Measurements from ENCODE around the gene HAL. TPM values are rescaled to one million over a fixed set of nuclear protein-coding genes. Genes with fewer than 3 reads are reported as not detected.

The HAL gene
- total RNA-seq, 4 donors from 2014 or later = 0.10 to 4.0 (median 0.46) TPM; not detected in 1

DNA sequence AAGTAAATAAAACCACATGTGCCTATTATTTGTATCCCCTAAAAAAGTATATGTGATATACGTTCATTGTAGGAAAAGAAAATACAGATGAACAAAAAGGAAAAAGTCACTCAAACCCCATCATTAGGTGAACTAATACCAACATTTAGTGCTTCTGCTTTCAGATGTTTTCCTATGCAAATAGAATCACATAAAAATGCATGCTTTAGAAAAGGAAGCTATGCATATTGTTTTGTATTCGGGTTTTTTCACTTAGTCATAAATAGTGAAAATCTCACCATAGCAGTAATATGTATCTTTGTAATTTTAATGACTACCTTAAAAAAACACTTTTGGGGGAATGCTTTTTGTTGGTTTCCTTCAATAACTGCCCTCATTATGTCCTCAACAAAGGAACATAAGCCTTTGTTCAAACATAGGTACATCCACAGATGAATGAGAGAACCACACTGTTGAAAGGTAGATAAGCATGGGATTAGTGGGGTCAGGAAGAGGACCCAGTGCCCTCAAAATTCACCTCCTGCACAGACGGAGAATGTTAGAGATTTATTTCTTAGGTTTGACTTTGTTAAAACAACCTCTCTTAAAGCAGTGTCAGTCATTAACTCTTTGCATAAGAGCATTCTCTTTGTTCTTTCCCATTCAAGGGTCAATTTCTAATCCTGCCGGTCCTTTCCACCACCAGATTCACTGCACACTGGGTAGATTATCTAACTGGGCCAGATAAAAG lies 46.5 kb downstream of the HAL start:
- Histone ChIP-seq H3K4me3 (no peak overlapping the region), H3K36me3 (no peaks in the 10 kb centered on the region), H3K27me3 (no peaks in the 10 kb centered on the region), H3K27ac (no peak overlapping the region), H3K9me3 (no peaks in the 10 kb centered on the region), H3K4me1 (no peaks in the 10 kb centered on the region)
- TF ChIP-seq EP300 (IDR thresholded peaks at IDR 0.05) (no peak), POLR2AphosphoS5 (IDR thresholded peaks at IDR 0.05) (no peak), POLR2A (IDR thresholded peaks at IDR 0.05) (no peak)
- TF ChIP-seq, protein P1, sequence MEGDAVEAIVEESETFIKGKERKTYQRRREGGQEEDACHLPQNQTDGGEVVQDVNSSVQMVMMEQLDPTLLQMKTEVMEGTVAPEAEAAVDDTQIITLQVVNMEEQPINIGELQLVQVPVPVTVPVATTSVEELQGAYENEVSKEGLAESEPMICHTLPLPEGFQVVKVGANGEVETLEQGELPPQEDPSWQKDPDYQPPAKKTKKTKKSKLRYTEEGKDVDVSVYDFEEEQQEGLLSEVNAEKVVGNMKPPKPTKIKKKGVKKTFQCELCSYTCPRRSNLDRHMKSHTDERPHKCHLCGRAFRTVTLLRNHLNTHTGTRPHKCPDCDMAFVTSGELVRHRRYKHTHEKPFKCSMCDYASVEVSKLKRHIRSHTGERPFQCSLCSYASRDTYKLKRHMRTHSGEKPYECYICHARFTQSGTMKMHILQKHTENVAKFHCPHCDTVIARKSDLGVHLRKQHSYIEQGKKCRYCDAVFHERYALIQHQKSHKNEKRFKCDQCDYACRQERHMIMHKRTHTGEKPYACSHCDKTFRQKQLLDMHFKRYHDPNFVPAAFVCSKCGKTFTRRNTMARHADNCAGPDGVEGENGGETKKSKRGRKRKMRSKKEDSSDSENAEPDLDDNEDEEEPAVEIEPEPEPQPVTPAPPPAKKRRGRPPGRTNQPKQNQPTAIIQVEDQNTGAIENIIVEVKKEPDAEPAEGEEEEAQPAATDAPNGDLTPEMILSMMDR (IDR thresholded peaks at IDR 0.05) = no peak
- ATAC-seq = no peak
- 45 to 60% methylated on average over 4 of the region's 4 CpGs for WGBS, 2 donors (ENCODE audit: low coverage in 1 of 2)

DNA sequence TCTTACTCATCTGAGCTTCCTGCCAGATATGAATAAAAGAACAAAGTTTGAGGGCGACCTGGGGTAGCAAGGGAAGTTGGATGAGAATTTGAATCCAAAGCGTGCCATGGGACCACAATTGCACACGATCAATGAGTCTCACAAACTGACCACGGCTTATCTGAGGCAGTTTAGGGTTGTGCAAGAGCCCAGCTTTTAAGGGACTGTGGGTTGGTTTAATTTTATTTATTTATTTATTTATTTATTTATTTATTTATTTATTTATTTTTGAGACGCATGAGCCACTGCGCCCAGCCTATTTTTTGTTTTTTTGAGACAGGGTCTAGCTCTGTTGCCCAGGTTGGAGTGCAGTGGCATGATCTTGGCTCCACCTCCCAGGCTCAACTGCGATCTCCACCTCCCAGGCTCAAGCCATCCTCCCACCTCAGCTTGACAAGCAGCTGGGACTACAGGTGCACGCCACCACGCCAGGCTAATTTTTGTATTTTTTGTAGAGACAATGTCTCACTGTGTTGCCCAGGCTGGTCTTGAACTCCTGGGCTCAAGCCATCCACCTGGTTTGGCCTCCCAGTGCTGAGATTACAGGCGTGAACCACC lies 51.9 kb downstream of the HAL start:
- WGBS, 2 donors (ENCODE audit: low coverage in 1 of 2) = 88 to 97% methylated on average over 4 of the region's 10 CpGs
- no peak overlapping the region for H3K27ac ChIP-seq
- TF ChIP-seq EP300 (IDR thresholded peaks at IDR 0.05) (no peak), POLR2AphosphoS5 (IDR thresholded peaks at IDR 0.05) (no peak), POLR2A (IDR thresholded peaks at IDR 0.05) (no peak)
- TF ChIP-seq, protein P1 (IDR thresholded peaks at IDR 0.05) = no peak
- peaks cover 0 to 17% (median 0%) of the 10 kb centered on the region in 3 donors for H3K4me1 ChIP-seq
- H3K36me3 ChIP-seq = no peaks in the 10 kb centered on the region
- no peak for ATAC-seq
- no peaks in the 10 kb centered on the region for H3K9me3 ChIP-seq
- H3K27me3 ChIP-seq = no peaks in the 10 kb centered on the region
- H3K4me3 ChIP-seq = no peak overlapping the region

DNA sequence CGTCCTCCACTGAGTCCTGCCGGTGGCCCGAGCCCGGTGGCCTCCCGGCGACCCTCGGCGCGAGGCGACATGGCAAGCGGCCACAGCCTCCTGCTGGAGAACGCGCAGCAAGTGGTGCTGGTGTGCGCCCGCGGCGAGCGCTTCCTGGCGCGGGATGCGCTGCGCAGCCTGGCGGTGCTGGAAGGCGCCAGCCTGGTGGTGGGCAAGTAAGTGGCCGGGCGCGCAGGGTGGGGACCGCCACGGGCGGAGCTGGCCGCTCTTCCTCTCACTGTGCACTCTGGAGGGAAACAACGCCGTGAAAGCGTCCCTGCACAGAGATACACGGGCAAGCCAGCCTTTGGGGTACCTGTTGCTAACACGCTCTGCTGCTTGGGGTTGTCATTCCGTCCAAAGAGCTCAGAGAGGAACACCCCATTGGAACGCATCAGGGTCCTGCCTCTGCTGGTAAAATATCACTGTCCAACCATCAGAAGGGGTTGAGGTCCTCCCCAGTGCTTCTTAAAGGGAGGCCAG lies 52.8 kb downstream of the HAL start, which contains the start of gene AMDHD1:
TSS of gene AMDHD1 (plus strand) at position 2 of the 513 bp plus-strand sequence. CDS start at position 70, 68 bp downstream.
- H3K9me3 ChIP-seq = no peaks in the 10 kb centered on the region
- ATAC-seq = peak; percentile 80
- peaks cover 0 to 17% (median 0%) of the 10 kb centered on the region in 3 donors for H3K4me1 ChIP-seq
- H3K27me3 ChIP-seq = no peaks in the 10 kb centered on the region
- H3K27ac ChIP-seq = peak within 1 kb of the TSS; percentile 4 to 93 (median 90)
- TF ChIP-seq, protein P1 (IDR thresholded peaks at IDR 0.05) = peak in 3 of 4 experiments; percentile 18 to 68 (median 60)
- TF ChIP-seq POLR2A (IDR thresholded peaks at IDR 0.05) = no peak
- 0% methylated on average over 1 of the region's 38 CpGs; no CpG with 5 or more reads in 1 of the 2 donors for WGBS, 2 donors (ENCODE audit: low coverage in 1 of 2)
- peak within 1 kb of the TSS; percentile 81 to 88 for H3K4me3 ChIP-seq
- no peaks in the 10 kb centered on the region for H3K36me3 ChIP-seq

DNA sequence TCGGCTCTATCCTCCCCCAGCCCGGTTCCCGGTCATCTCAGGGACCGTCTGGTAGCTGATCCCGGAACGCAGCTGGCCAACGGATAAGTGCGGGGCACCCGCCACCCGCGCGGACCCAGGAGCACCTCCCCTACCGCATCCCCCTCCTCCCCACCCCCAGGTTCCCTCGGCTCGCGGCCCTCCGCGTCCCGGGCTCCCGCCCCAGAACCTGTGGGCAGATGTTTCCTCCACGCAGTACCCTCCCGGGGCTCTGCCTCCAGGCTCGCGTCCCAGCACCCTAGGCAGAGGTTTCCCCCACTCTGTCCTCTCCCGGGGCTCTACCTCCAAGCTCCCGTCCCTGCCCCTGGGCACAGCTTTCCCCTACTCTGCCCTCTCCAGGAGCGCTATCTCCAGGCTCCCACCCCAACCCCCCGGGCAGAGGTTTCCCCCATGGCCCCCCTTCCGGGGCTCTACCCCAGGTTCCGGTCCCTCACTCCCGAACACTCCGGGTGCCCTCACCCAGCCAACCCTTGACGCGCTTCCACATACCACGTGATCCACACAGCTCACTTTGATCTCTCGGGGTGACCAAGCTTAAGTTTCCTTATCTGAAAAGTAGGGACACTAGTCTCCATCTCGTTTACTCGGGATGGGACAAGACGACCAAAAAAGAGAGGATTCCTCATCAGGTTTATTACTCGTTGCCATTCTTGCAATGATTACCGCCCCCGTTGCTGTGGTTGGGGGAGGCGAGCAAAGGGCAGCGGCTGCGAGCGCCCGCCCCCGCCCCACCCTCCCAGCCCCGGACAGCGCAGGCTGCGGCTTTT lies 53.4 kb downstream of the HAL start, which contains the start of gene CCDC38:
TSS of gene CCDC38 (minus strand) at position 91 of the 806 bp plus-strand sequence. CDS start 6,105 bp downstream, outside the sequence.
- TF ChIP-seq POLR2A (IDR thresholded peaks at IDR 0.05) (peak in 1 of 2 donors; percentile 15), POLR2AphosphoS5 (IDR thresholded peaks at IDR 0.05) (no peak)
- peak within 1 kb of the TSS; percentile 81 to 88 for H3K4me3 ChIP-seq
- 0% methylated on average over 2 to 8 of the region's 51 CpGs for whole genome bisulfite sequencing, 2 donors (ENCODE audit: low coverage in 1 of 2)
- peaks cover 0 to 17% (median 0%) of the 10 kb centered on the region in 3 donors for H3K4me1 ChIP-seq
- no peaks in the 10 kb centered on the region for H3K27me3 ChIP-seq
- peak within 1 kb of the TSS; percentile 4 to 93 (median 90) for H3K27ac ChIP-seq
- H3K36me3 ChIP-seq = no peaks in the 10 kb centered on the region
- ATAC-seq = peak; percentile 97
- H3K9me3 ChIP-seq = no peaks in the 10 kb centered on the region

DNA sequence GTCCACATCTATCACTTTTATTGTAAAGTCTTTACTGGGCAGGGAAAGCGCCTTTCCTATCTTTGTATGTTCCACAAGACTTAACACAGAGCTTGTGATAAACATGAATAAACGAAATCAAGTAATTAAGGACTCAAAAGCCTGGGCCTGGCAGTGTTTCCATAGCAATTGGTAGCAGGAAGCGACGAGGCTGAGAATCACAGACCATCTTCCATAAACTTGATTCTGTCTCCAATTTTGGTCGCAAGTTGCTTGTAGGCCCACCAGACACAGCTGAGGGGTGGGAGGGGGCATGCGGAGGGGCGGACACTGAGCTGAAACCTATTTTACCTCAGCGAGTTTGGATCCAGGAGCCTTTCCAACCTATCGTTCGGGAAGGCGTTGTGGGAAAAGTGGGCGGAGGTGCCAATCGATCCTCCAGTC lies 54.0 kb downstream of the HAL start:
- ATAC-seq = no peak
- Histone ChIP-seq H3K36me3 (no peaks in the 10 kb centered on the region), H3K27me3 (no peaks in the 10 kb centered on the region), H3K4me1 (peaks cover 0 to 17% (median 0%) of the 10 kb centered on the region in 3 donors), H3K4me3 (peak overlapping the region; percentile 81 to 88), H3K27ac (peak overlapping the region in 3 of 4 donors; percentile 89 to 93 (median 92)), H3K9me3 (no peaks in the 10 kb centered on the region)
- TF ChIP-seq EP300 (IDR thresholded peaks at IDR 0.05) (no peak), POLR2AphosphoS5 (IDR thresholded peaks at IDR 0.05) (no peak)
- WGBS, 2 donors (ENCODE audit: low coverage in 1 of 2) = 0 to 22% methylated on average over 4 to 7 of the region's 13 CpGs

Measured in gastroesophageal sphincter (tissue), 4 donors.